HL-60 (cell line): Measurements from ENCODE around the gene LSM12.

ENCODE experiments used
- POLR2AphosphoS5 ChIP-seq: IDR thresholded peaks from 2 replicates; pipeline ENCODE4 v1.6.1; 2012; ENCODE audit warnings: low read depth
- TF ChIP-seq, protein P1 (sequence below): IDR thresholded peaks from 2 replicates; pipeline ENCODE4 v1.6.1; 2012; ENCODE audit warnings: low read depth; ENCODE audit not compliant: insufficient replicate concordance
- TF ChIP-seq, protein P2 (sequence below): IDR thresholded peaks from one replicate; pipeline ENCODE4 v1.5.1; 2011; ENCODE audit warnings: low read length, control low read depth, inconsistent platforms; ENCODE audit not compliant: insufficient read depth

DNA sequence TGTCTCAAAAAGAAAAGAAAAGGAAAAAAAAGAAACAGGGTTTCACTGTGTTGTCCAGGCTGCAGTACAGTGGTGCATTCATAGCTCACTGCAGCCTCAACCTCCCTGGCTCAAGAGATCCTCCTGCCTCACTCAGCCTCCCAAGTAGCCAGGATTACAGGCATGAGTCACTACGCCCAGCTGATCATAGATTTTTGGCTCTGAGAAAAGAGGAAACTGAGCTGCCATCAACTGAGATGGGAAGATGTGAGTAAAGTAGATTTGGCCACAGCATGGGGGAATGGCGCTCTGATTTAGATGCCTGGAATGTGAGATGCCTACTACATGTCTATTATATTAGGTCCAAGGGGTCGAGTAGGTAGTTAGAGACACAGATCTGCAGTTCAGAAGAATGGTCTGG, 67.9 kb downstream of the LSM12 start:
- TF ChIP-seq, protein P1, sequence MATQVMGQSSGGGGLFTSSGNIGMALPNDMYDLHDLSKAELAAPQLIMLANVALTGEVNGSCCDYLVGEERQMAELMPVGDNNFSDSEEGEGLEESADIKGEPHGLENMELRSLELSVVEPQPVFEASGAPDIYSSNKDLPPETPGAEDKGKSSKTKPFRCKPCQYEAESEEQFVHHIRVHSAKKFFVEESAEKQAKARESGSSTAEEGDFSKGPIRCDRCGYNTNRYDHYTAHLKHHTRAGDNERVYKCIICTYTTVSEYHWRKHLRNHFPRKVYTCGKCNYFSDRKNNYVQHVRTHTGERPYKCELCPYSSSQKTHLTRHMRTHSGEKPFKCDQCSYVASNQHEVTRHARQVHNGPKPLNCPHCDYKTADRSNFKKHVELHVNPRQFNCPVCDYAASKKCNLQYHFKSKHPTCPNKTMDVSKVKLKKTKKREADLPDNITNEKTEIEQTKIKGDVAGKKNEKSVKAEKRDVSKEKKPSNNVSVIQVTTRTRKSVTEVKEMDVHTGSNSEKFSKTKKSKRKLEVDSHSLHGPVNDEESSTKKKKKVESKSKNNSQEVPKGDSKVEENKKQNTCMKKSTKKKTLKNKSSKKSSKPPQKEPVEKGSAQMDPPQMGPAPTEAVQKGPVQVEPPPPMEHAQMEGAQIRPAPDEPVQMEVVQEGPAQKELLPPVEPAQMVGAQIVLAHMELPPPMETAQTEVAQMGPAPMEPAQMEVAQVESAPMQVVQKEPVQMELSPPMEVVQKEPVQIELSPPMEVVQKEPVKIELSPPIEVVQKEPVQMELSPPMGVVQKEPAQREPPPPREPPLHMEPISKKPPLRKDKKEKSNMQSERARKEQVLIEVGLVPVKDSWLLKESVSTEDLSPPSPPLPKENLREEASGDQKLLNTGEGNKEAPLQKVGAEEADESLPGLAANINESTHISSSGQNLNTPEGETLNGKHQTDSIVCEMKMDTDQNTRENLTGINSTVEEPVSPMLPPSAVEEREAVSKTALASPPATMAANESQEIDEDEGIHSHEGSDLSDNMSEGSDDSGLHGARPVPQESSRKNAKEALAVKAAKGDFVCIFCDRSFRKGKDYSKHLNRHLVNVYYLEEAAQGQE: no peak
- TF ChIP-seq, protein P2, sequence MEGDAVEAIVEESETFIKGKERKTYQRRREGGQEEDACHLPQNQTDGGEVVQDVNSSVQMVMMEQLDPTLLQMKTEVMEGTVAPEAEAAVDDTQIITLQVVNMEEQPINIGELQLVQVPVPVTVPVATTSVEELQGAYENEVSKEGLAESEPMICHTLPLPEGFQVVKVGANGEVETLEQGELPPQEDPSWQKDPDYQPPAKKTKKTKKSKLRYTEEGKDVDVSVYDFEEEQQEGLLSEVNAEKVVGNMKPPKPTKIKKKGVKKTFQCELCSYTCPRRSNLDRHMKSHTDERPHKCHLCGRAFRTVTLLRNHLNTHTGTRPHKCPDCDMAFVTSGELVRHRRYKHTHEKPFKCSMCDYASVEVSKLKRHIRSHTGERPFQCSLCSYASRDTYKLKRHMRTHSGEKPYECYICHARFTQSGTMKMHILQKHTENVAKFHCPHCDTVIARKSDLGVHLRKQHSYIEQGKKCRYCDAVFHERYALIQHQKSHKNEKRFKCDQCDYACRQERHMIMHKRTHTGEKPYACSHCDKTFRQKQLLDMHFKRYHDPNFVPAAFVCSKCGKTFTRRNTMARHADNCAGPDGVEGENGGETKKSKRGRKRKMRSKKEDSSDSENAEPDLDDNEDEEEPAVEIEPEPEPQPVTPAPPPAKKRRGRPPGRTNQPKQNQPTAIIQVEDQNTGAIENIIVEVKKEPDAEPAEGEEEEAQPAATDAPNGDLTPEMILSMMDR: no peak
- no peak for TF ChIP-seq POLR2AphosphoS5
